WTC11 (cell line): ENCODE measurements around the gene RRP36.

Source experiments
- TF ChIP-seq, protein P1 (sequence below): fragments of 200-600 bp; IDR thresholded peaks from 2 replicates; pipeline ENCODE4 v1.8.0; 2022; ENCODE audit warnings: antibody characterized with exemption
- TF ChIP-seq, protein P2 (sequence below): sonication (generic); formaldehyde crosslinking; IDR thresholded peaks from 2 replicates; pipeline ENCODE4 v1.8.1; 2022; ENCODE audit warnings: mild to moderate bottlenecking, moderate library complexity, missing genetic modification reagents

DNA sequence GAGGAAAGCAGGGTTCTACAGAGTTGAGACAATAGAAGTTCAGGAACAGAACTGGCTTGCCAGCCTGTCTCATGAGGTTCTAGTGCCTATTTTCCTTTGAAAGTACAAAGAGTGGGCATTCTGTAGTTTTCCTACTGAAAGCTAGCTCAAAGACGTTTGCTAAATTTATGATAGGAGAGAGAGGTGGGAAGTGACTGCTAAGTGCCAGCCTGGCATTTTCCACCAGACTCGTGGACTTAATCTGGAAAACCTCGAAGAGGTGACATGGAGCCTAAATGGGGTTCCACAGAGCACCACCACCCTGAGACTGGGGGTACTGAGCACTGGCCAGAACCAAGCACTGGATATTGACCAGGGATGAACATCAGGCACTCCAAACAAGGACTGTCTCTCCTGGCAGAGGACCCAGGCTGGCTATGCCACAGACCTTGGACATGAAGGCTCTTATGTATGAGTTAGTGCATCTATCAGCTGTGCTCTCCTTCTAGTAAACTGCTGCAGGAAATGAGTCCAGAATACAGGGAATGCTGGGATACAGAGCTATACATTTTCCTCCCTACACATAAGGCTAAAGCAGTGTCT, 49.6 kb upstream of the RRP36 start:
- TF ChIP-seq, protein P1, sequence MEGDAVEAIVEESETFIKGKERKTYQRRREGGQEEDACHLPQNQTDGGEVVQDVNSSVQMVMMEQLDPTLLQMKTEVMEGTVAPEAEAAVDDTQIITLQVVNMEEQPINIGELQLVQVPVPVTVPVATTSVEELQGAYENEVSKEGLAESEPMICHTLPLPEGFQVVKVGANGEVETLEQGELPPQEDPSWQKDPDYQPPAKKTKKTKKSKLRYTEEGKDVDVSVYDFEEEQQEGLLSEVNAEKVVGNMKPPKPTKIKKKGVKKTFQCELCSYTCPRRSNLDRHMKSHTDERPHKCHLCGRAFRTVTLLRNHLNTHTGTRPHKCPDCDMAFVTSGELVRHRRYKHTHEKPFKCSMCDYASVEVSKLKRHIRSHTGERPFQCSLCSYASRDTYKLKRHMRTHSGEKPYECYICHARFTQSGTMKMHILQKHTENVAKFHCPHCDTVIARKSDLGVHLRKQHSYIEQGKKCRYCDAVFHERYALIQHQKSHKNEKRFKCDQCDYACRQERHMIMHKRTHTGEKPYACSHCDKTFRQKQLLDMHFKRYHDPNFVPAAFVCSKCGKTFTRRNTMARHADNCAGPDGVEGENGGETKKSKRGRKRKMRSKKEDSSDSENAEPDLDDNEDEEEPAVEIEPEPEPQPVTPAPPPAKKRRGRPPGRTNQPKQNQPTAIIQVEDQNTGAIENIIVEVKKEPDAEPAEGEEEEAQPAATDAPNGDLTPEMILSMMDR, result no peak
- TF ChIP-seq, protein P2, sequence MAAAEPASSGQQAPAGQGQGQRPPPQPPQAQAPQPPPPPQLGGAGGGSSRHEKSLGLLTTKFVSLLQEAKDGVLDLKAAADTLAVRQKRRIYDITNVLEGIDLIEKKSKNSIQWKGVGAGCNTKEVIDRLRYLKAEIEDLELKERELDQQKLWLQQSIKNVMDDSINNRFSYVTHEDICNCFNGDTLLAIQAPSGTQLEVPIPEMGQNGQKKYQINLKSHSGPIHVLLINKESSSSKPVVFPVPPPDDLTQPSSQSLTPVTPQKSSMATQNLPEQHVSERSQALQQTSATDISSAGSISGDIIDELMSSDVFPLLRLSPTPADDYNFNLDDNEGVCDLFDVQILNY (CRISPR knock-in tag), result no peak
